Smooth muscle cell (in vitro differentiated cells): ENCODE measurements around the gene PLEKHG4B. TPM values are rescaled to one million over a fixed set of nuclear protein-coding genes. Genes with fewer than 3 reads are reported as not detected.

Experiments used
- DNase-seq: peaks from one replicate; lab custom pipeline; 2025; ENCODE audit not compliant: unreplicated experiment; lab: John Stamatoyannopoulos, UW
- H2AFZ ChIP-seq: fragments of 200-600 bp; sonication (generic); 2 replicates; pipeline ENCODE4 v1.6.0; 2016; ENCODE audit warnings: antibody characterized with exemption, low read depth, mild to moderate bottlenecking
- H3F3A ChIP-seq: fragments of 200-600 bp; sonication (generic); 2 replicates; pipeline ENCODE4 v1.6.0; 2017; ENCODE audit warnings: antibody characterized with exemption, low read depth
- H3K27ac ChIP-seq: fragments of 200-600 bp; sonication (generic); 2 replicates; pipeline ENCODE4 v1.5.1; 2016; ENCODE audit warnings: low read depth, mild to moderate bottlenecking
- H3K27me3 ChIP-seq: fragments of 200-600 bp; sonication (generic); 2 replicates; pipeline ENCODE4 v1.6.1; 2016; ENCODE audit warnings: low read depth, mild to moderate bottlenecking
- H3K36me3 ChIP-seq: fragments of 200-600 bp; sonication (generic); 2 replicates; pipeline ENCODE4 v1.5.1; 2016; ENCODE audit warnings: low read depth
- H3K4me1 ChIP-seq: fragments of 200-600 bp; sonication (generic); 2 replicates; pipeline ENCODE4 v1.5.1; 2016; ENCODE audit warnings: low read depth
- H3K4me2 ChIP-seq: fragments of 200-600 bp; sonication (generic); 2 replicates; pipeline ENCODE4 v1.6.0; 2016; ENCODE audit warnings: mild to moderate bottlenecking
- H3K4me3 ChIP-seq: fragments of 200-600 bp; sonication (generic); 2 replicates; pipeline ENCODE4 v1.5.1; 2016; ENCODE audit warnings: mild to moderate bottlenecking
- H3K79me2 ChIP-seq: fragments of 200-600 bp; sonication (generic); 2 replicates; pipeline ENCODE4 v1.6.0; 2016; ENCODE audit warnings: low read depth, mild to moderate bottlenecking
- H3K9ac ChIP-seq: fragments of 200-600 bp; sonication (generic); 2 replicates; pipeline ENCODE4 v1.6.0; 2016; ENCODE audit warnings: low read depth
- H3K9me3 ChIP-seq: fragments of 200-600 bp; sonication (generic); replicated peaks from 2 replicates; pipeline ENCODE4 v1.5.1; 2016; ENCODE audit warnings: low read depth
- H4K20me1 ChIP-seq: fragments of 200-600 bp; sonication (generic); 2 replicates; pipeline ENCODE4 v1.6.0; 2016; ENCODE audit warnings: low read depth
- WGBS: methylation state at CpG from one replicate; pipeline ENCODE4 v1.1.7; 2016; ENCODE audit warnings: low lambda C conversion rate; 5-methylcytosine and 5-hydroxymethylcytosine counted together
- polyA plus RNA-seq: library from polyadenylated mRNA; unstranded; fragments of >200 nt; fragmentation: Nextera tagmentation; extraction: Ambion mirVana; gene quantifications from 2 replicates; pipeline ENCODE4 v1.2.1, GENCODE V29; 2016
- total RNA-seq: library from RNA; depleted of rRNA; stranded (reverse); fragments of >200 nt; gene quantifications from 2 replicates; pipeline ENCODE4 v1.2.3, GENCODE V29; 2014
- TF ChIP-seq, protein P1 (sequence below): fragments of 200-600 bp; sonication (generic); IDR thresholded peaks from 2 replicates; pipeline ENCODE4 v1.5.1; 2017; ENCODE audit warnings: borderline replicate concordance, mild to moderate bottlenecking, antibody characterized with exemption; ENCODE audit not compliant: insufficient read depth, poor library complexity, severe bottlenecking

Gene PLEKHG4B
- total and polyA plus RNA-seq, 2 experiments from 2014 or later: 6.3 to 12.1 TPM

GRCh38 chr5:85334-85995 is 6.5 kb upstream of the PLEKHG4B start:
- Histone ChIP-seq H3K79me2 (no peaks in the 10 kb centered on the region), H2AFZ (no peak overlapping the region), H3K4me3 (no peak overlapping the region), H3K4me2 (no peak overlapping the region), H4K20me1 (no peaks in the 10 kb centered on the region), H3K27ac (no peak overlapping the region), H3K27me3 (peaks cover 14% of the 10 kb centered on the region), H3K9ac (no peak overlapping the region), H3K36me3 (no peaks in the 10 kb centered on the region), H3F3A (no peaks in the 10 kb centered on the region), H3K9me3 (no peaks in the 10 kb centered on the region), H3K4me1 (peaks cover 16% of the 10 kb centered on the region)
- no peak for DNase-seq
- 93% methylated on average over 14 of the region's 22 CpGs for WGBS
- TF ChIP-seq, protein P1, sequence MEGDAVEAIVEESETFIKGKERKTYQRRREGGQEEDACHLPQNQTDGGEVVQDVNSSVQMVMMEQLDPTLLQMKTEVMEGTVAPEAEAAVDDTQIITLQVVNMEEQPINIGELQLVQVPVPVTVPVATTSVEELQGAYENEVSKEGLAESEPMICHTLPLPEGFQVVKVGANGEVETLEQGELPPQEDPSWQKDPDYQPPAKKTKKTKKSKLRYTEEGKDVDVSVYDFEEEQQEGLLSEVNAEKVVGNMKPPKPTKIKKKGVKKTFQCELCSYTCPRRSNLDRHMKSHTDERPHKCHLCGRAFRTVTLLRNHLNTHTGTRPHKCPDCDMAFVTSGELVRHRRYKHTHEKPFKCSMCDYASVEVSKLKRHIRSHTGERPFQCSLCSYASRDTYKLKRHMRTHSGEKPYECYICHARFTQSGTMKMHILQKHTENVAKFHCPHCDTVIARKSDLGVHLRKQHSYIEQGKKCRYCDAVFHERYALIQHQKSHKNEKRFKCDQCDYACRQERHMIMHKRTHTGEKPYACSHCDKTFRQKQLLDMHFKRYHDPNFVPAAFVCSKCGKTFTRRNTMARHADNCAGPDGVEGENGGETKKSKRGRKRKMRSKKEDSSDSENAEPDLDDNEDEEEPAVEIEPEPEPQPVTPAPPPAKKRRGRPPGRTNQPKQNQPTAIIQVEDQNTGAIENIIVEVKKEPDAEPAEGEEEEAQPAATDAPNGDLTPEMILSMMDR: no peak

- no peak for DNase-seq
- Histone ChIP-seq H4K20me1 (peaks cover 9% of the 10 kb centered on the region), H3K27ac (no peak overlapping the region), H3K4me2 (no peak overlapping the region), H3K4me1 (peaks cover 7% of the 10 kb centered on the region), H3K9ac (no peak overlapping the region), H2AFZ (no peak overlapping the region), H3K4me3 (no peak overlapping the region), H3K9me3 (no peaks in the 10 kb centered on the region), H3F3A (no peaks in the 10 kb centered on the region), H3K79me2 (no peaks in the 10 kb centered on the region), H3K36me3 (no peaks in the 10 kb centered on the region), H3K27me3 (peaks cover 14% of the 10 kb centered on the region)
- TF ChIP-seq, protein P1: no peak
- 89% methylated on average over 16 of the region's 17 CpGs for WGBS
Observed at GRCh38 chr5:89337-90286, 2.4 kb upstream of the PLEKHG4B start.

- Histone ChIP-seq H3K9ac (no peak overlapping the region), H3K4me3 (no peak overlapping the region), H4K20me1 (peaks cover 9% of the 10 kb centered on the region), H2AFZ (peak overlapping the region; percentile 65), H3K4me2 (peak overlapping the region; percentile 90), H3K27ac (no peak overlapping the region), H3K9me3 (no peaks in the 10 kb centered on the region), H3K36me3 (no peaks in the 10 kb centered on the region), H3K27me3 (peaks cover 14% of the 10 kb centered on the region), H3F3A (no peaks in the 10 kb centered on the region), H3K79me2 (no peaks in the 10 kb centered on the region), H3K4me1 (peaks cover 7% of the 10 kb centered on the region)
- DNase-seq: no peak
- TF ChIP-seq, protein P1: no peak
- 70% methylated on average over 18 of the region's 18 CpGs for WGBS
Observed at GRCh38 chr5:90590-91547, 1.1 kb upstream of the PLEKHG4B start.
